GM12892 (cell line): ENCODE data around the gene GOLGA5.

ENCODE experiments used
- POLR2A ChIP-seq: IDR thresholded peaks from 2 replicates; pipeline ENCODE4 v1.6.1; 2011; ENCODE audit warnings: low read depth, low read length, control low read depth
- POLR2AphosphoS5 ChIP-seq: IDR thresholded peaks from 2 replicates; pipeline ENCODE4 v1.6.1; 2011; ENCODE audit warnings: low read depth, low read length, control low read depth
- TAF1 ChIP-seq: IDR thresholded peaks from 2 replicates; pipeline ENCODE4 v1.6.1; 2011; ENCODE audit warnings: low read depth, mild to moderate bottlenecking, control low read depth, low read length, borderline replicate concordance

DNA sequence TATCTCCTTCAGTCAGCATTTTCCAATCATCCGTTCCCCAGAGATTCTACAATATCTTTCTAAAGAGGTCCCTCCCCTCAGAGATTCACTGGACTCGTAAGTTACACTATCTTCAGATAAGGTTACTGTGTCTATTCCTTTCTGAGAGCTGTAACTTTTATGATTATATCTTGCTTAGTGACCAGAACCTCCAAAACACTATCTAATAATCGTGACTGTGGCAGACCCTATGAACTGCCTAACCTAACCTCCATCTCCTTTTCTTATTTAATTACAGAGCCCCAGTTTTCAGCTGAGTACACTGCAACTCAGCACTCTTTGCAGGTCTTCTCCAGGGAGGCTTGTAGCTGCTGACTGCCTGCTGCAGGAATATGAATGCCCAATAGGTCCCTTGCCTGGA lies 90.3 kb downstream of the GOLGA5 start:
- TF ChIP-seq TAF1 (no peak), POLR2A (no peak), POLR2AphosphoS5 (no peak)
